Measurements from ENCODE around the gene FIGNL2. TPM values are rescaled to one million over a fixed set of nuclear protein-coding genes. Genes with fewer than 3 reads are reported as not detected.

Gene FIGNL2
- total RNA-seq, 1 experiment from 2014 or later = 0.10 TPM

DNA sequence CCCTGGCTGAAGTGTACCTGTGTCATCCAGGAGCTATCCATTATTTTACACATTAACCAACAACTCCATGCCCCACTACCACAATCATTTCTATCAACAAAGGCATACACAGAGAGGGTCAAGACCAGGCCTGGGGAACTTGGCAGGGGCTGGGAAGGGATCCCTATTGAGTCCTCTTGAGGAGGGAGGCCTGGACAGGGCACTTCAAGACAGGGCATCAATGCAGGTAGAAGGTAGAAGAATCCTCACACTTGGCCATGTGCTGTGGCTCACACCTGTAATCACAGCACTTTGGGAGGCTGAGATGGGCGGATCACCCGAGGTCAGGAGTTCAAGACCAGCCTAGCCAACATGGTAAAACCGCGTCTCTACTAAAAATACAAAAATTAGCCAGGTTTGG lies 26.0 kb upstream of the FIGNL2 start:
- no peak for DNase-seq (ENCODE audit: low read depth)

DNA sequence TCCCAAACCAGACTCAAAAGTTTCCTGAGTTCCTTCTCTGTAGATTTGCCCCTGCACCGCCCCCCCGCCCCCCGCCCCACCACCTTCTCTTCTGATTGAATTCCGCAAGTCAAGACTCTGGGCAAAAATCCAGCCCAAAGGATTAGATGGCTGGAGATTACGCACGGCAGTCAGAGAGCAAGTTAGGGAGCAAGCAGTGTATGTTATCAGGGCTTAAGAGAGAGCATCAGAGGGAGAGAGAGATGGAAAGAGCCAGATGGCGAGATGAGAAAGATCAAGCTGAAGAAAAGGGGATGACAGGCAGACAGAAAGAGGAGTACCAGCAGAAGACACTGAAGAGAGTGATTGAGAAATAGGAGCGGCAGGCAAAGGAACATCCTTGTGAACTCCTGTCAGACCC lies 25.5 kb upstream of the FIGNL2 start:
- peak; percentile 32 for DNase-seq (ENCODE audit: low read depth)

DNA sequence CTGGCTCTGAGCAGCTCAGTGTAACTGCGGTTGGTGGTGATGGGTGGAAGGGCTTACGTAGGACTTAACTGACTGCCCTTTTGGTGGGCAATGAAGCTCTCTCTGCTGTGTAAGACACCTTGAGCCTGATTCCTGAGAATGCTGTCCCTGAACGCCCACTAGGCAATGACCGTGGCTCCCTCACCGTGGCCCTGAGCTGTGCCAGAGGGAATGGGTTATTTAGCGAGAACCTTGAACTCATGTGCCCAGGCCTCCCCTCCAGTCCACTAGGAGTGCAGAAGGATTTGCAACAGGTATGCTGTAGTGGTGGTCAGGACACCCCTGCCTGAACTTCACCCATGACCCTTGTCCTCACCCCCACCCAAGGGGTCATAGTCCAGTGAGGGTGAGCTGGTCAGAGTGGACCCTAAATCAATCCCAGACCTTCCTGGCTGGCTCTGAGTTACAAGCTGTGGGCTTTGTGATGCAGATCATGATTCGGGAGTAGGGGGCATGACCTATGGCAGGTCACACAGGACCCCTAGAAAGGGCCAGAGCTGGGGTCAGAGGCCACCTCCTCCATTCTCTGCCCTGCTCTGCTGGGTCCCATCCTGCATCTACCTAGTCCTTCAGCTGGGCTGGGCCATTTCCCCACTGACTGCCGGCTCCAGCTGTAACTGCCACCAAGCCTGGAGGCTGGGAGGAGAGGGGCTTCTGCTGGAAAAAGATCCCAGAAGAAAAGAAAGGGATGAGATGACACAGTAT lies 24.9 kb upstream of the FIGNL2 start:
- DNase-seq (ENCODE audit: low read depth) = no peak

DNA sequence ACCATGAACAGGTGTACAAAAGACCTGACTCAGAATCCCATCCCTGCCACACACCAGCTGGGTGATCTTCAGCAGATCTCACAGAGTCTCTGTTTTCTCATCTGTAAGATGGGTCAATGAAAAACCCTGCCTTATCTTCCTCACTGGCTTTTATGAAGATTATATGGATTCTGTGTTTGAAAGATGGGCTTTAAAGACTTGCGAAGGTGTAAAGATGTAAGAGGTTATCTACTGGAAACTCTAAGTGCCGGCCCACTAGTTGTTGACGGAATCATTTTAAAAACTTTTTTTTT lies 24.1 kb upstream of the FIGNL2 start:
- DNase-seq (ENCODE audit: low read depth) = no peak

DNA sequence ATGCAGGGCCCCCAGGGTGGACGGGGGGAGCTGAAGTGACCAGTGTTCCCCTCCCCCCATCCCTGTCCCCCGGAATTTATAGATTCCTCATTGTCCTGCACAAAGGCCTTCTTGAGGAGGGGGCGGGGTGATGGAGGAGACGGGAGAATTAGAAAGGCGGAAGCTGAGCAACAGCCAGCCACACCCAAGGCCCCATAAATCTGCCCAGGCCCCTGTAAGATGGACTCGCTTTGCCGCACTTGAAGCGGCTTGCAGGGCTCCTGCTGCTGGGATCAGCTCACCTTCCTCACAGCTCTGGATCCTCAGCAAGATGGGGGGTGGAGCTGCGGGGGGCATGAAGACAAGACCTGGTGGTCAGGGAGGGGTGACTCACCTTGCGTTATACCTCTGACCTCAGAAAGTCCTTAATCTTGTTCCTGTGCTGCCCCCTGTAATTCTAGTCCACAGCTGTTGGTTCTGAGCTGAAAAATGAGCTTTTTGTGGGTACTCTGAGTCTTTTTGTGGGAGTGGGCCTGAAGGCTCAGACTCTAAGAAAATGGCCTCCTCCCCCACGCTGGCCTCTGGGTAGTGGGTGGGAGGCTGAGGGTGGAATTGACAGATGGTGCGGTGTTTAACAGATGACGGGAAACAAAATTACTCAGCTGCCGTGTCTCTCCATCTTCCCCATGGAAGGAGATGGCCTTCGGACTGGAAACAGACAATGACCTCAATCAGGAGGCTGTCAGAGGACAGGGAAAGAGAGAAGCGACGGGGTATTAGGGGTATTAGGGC lies 23.6 kb upstream of the FIGNL2 start:
- DNase-seq (ENCODE audit: low read depth) = no peak

DNA sequence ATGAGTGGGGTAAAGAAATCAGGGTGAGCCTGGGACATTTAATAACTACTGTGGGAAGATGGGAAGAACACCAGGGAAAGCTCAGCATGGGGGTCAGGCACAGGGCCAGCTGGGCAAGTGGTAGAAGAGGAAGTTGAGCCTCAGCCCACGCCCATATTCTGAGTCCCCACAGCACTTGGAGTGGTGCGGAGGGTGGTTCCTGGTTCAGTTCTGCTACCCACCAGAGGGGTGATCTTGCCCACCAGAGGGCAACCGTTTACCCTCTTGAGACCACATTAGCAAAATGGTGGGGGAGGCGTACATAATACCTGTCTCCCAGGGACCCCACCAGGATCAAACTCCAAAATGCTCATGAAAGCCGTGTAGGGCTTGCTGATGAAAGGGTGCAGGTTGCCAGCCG lies 22.6 kb upstream of the FIGNL2 start:
- no peak for DNase-seq (ENCODE audit: low read depth)

DNA sequence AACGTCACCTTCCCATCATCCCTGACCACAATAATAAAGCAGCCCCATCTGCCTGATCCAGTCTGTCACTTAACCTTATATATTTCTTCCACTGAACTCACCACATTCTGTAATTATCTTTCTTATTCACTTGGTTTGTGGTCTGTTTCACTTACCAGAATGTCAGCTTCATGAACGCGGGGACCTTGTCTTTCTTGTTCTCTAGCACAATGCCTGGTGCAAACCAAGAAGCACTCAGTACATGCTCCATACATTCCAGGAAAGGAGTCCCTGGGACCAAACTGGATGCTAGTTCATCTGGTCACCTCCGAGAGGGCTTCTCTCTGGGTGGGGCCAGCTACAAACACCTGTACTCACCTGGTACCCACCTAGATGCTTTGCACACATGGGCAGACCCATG lies 22.0 kb upstream of the FIGNL2 start:
- no peak for DNase-seq (ENCODE audit: low read depth)

DNA sequence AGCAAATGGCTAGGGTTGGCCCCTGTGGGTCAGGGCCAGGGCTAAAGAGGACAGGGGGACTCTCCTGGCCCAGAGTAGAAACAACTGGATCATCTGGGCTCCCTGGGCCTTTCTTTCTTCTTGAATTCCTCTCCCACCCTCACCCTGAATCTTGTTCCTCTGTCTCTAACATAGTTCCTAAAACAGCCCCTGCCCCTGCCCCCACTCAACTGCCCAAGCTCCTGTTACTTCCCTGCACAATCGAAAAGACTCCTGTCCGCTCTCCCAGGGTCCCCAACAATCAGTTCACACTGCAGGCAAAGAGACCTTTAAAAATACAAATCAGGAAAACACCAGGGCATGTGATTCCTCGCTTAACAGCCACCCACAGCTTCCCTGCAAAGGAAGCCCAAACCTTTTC lies 21.4 kb upstream of the FIGNL2 start:
- DNase-seq (ENCODE audit: low read depth) = no peak

DNA sequence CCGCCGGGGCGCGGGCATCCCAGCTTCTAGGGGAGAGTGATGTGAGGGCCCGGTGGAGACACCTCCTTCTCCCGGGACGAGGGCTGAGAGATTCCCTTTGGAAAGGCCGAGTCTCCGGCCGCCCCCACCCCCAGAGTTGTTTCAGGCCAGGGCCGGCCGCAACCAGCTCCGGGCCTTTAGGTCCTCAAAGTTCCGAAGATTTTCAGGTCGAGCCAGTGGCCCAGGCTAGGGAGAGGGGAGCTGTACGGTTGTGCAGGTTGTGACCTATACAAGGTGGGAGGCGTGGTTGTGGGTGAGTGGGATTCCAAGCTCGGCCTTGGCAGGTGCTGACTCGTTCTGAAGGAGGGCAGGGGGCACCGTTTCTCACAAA lies 21.0 kb upstream of the FIGNL2 start:
- DNase-seq (ENCODE audit: low read depth) = no peak

DNA sequence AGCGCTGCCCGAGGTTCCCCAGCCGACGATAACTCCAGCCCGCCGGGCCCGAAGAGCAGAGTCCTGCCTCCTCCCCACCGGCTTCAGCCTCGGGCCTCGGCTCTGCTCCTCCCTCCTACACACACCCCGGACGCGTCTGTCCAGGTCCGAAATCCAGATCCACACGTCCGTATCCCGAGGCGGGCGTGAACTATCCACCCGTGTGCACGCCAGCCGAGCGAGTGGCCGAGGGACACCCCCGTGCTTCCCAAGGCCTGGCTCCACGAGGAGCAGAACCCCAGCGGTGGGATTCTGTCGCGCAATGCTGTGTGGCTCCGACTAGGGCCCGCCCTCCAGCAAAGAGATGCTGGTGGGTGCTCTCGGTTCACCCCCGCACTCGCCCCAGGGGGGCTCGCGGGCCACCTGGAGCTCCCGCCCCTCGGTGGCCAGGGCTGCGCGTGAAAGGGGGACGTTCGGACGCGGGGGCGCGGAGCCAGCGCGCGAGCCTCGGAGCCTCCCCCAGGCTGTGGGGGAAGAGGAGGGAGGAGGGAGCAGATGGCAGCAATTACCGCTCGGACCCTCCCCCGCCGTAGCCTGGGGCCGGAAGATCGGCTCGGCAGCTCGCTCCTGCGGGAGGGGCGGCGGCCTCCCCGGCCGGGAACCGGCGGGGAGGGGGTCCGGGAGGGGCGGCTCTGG lies 20.4 kb upstream of the FIGNL2 start:
- no peak for DNase-seq (ENCODE audit: low read depth)

DNA sequence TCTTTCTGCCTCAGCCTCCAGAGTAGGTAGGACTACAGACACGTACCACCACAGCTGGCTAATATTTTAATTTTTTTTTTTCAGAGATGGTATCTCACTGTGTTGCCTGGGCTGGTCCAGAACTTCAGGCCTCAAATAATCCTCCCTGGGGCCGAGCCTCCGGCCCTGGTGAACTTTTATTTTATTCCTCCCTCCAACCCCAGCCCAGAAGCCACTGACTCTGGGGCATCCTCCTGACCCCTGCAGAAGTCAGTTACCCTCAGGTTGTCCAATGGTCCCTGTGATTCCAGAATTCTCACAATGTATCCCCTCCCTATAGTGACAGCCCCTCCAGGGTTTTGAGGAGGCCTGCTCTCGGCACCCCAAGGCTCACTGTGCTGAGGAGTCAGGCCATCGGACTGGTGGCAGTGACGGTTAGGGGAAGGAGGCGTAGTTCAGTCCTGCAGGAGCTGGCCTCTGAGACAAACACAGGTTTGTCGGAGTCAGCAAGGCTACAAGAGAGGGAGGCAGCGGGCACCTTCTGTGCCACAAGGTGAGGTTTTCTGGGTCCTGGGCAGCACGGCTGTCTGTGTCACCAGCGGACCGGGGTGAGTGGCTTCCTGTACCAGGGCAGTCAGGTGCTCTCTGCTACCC lies 19.4 kb upstream of the FIGNL2 start:
- no peak for DNase-seq (ENCODE audit: low read depth)

DNA sequence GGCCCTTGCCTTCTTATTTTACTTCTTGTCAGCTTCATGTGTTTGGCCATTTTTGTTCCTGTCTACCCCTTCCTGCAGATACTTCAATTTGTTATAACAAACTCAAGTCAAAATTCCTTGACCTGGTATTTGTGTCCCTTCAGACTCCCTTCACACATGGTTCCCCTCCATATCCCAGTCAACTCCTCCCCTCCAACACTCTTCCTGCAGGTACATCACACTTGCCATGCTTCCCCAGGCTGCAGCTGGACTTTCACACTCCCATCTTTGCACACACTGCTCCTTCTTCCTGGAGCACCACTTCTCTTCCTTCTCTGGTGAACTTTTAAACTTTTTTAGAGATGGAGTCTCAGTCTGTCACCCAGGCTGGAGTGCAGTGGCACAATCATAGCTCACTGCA lies 18.9 kb upstream of the FIGNL2 start:
- DNase-seq (ENCODE audit: low read depth) = no peak

DNA sequence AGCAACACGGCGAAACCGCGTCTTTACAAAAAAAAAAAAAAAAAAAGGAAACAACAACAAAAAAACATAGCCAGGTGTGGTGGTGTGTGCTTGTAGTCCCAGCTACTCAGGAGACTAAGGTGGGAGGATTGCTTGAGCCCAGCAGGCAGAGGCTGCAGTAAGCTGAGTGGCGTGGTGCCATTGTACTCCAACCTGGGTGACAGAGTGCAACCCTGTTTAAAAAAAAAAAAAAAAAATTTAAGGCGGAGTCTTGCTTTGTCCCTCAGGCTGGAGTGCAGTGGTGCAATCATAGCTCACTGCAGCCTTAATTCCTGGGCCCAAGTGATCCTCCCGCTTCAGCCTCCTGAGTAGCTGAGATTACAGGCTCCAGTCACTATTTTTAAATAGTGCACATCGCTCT lies 18.2 kb upstream of the FIGNL2 start:
- no peak for DNase-seq (ENCODE audit: low read depth)

DNA sequence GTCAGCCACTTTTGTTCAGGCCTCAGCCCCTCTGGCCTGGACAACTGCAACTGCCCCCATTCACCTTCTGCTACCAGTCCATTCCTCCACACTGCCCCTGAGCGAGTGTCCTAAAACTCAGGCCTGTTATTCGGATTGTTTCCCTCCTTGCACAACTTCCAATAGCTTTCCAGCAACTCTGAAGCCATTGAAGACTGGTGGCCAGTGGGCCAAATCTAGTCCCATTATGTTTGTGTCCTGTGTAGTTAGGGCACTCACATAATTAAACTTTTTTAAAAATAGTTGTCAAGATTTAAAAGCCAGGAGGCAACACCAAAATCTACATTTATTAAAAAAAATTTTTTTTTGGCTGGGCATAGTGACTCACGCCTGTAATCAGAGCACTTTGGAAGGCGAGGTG lies 17.8 kb upstream of the FIGNL2 start:
- DNase-seq (ENCODE audit: low read depth) = no peak

DNA sequence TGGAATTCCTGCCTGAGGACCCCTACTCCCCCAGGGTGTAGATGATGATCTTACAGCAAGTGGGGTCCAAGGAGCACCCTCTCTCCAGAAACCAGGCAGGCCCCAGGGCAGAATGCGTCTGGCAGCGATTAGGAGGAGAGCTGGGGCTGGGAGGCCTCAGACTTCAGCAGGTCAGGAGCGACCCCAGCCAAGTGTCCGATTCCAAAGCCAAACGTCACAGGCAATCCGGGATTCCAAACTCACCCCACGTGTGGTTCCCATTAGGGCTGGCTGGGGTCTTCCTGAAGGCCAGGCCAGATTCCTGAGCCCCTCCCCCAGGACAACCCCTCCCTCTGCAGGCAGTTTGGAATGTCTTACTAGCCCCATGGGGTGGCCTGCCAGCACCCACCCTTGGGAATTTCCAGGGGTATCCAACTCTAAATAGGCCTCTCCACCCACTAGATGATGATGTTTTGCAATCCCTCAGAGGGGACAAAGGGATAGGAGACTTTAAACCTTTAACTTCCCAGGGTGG lies 17.3 kb upstream of the FIGNL2 start:
- DNase-seq (ENCODE audit: low read depth) = no peak

DNA sequence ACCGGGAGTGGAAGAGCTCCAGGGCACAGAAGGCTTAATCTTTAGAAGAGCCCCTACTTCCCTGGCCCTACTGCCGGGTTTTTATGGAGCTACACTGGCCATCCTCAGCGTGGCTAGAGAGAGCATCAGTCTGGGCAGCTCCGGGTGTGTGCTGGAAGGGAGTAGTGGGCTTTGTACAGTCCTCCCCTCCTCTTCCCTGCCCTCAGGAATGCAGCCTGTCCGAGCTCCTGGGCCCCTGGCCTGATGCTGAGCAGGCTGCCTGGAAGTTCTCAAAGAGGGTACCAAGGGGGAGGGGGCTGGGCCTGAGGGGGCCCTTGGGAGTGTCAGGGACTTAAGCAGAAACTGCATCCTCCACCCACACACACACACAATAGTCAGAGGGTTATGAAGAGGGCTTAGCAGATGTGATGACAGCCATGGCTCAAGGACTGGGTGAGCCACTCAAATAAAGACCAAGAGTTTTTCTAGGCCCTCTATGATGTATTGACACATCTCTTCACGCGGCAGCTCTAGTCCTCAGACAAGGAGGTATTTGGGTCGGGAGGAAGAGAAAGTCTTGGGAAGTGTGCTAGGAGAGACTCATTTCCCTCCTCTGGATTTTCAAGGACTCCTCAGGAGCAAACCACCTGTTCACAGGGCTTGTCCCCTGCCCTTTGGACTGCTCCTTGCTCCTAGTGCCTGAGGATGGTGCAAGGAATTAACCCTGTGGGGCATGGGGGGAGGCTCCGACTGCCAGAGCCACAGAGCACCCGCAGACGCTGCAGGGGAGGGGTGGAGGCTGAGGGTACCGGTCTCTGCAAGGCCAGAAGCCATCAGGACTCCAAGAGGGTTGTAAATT lies 16.5 kb upstream of the FIGNL2 start:
- no peak for DNase-seq (ENCODE audit: low read depth)

DNA sequence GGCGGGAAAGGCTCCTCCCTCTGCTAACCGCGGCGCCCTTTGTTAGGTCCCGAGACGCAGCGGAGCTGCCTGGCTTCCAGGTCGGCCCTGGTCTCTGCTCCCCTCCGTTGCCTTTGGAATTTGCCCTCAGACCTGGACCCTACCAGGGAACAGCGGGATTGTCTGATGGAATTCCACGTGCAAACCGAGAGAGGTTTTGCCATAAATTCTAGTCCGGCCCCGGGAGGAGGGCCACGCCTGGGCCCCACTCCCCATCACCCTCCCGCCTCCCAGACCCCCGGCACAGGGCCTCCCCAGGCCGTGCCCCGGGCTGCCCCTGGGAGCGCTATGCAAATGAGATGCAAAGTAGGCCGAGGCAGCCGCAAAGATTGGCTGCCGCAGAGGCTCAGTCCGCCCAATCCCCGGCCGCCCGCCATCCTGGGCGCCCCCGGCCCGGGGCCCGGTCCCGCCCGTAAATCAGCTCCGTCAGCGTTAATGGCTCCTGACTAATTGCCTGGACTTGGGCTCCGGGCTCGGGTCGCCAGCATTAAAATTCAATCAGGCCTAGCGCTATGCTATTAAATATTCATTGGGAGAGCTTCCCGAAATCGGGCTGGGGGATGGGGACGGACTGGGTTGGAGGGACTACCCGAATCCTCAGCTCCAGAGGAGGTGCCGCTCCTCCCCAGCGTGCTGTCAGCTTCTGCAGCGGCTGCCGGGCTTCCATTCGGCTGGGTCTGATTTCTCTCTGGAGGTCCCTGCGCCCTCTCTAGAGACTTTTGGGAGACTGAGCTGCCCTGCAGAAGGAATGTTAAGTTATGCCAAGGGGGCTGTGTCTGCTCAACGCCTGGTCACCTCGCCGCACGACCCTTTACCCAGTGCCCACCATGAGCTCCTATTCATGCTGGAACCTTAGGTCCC lies 15.7 kb upstream of the FIGNL2 start:
- peak; percentile 44 for DNase-seq (ENCODE audit: low read depth)

DNA sequence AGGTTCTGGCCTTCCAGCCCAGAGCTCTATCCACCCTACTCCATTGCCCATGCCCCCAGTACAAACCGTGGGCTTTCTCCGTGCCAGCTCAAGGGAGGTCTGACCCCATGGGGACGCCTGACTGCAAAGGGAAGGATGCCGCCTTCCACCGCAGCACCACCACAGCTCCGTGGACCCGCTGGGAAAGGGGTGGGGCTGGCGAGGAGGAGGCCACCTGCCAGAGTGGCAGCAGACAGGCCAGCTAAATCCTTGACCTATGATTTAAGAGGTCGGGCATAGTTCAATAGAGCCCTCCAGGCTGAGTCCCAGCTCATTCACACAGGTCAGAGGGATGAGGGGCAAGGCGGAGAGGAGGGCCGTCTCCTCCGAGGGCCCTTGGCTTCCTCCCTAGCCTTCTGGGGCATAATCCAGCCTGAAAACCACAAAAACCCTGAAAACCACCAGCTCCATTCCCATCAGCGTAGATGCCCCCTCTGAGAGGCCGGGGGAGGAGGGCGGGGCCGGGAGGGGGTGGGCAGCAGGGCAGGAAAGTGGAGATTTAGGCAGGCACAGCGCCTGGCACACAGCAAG lies 14.9 kb upstream of the FIGNL2 start:
- DNase-seq (ENCODE audit: low read depth) = peak; percentile 43

DNA sequence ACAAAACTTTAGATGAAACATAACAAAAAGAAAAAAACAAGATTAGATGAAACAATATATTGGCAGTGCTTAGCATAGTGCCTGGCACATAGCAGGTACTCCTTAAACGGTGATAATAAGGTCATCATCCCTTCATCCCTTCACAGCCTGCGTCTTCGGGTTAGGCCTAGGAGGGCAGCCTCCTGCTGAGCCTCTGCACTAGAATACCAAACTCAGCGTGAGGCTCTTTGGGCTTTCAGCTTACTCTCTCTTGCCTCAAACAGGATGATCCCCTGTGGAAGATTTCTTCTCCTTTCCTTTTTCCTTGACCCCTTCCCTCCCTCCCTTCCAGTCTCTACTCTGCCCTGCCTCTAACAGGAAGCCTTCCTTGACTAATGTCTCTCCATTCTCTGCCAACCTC lies 14.4 kb upstream of the FIGNL2 start:
- DNase-seq (ENCODE audit: low read depth) = no peak

DNA sequence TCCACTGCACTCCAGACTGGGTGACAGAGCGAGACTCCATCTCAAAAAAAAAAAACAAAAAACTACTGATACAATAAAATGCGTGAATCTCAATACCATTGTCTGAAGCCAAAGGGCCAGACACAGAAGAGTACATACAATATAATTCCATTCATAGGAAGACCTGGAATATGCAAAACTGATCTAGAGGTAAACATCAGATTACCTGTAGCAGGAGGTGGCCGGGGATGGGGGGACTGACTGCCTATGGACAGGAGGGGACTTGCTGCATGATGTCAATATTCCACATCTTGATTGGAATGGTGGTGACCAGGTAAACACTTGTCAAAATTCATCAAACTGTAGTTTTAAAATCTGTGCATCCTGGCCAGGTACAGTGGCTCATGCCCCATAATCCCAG lies 12.5 kb upstream of the FIGNL2 start:
- no peak for DNase-seq (ENCODE audit: low read depth)
